GM19193 (cell line): ENCODE measurements around the gene KIF2B.

Experiments
- POLR2A ChIP-seq: IDR thresholded peaks from 4 replicates; pipeline ENCODE4 v1.6.1; 2011; ENCODE audit not compliant: insufficient read depth, insufficient read length; ENCODE audit errors: extremely low read depth

Gene KIF2B, protein sequence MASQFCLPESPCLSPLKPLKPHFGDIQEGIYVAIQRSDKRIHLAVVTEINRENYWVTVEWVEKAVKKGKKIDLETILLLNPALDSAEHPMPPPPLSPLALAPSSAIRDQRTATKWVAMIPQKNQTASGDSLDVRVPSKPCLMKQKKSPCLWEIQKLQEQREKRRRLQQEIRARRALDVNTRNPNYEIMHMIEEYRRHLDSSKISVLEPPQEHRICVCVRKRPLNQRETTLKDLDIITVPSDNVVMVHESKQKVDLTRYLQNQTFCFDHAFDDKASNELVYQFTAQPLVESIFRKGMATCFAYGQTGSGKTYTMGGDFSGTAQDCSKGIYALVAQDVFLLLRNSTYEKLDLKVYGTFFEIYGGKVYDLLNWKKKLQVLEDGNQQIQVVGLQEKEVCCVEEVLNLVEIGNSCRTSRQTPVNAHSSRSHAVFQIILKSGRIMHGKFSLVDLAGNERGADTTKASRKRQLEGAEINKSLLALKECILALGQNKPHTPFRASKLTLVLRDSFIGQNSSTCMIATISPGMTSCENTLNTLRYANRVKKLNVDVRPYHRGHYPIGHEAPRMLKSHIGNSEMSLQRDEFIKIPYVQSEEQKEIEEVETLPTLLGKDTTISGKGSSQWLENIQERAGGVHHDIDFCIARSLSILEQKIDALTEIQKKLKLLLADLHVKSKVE

DNA sequence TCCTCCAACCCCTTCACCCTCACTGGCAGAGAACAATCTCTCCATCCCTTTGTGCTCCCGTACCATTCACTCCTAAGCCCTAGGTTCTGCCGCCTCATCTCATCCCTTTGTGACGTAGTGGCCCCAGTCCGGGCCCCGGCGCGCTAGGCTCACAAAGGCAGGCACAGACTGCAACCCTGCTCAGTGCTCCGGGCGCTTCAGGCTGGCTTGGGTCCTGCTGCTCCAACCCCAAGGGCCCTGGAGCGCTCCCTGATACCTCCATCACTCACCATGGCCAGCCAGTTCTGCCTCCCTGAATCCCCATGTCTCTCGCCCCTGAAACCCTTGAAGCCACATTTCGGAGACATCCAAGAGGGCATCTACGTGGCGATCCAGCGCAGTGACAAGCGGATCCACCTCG, at the start of gene KIF2B:
Gene KIF2B (plus strand): TSS at position 164 of the 400 bp plus-strand sequence. CDS start 107 bp downstream, at position 271.
- TF ChIP-seq POLR2A = no peak

DNA sequence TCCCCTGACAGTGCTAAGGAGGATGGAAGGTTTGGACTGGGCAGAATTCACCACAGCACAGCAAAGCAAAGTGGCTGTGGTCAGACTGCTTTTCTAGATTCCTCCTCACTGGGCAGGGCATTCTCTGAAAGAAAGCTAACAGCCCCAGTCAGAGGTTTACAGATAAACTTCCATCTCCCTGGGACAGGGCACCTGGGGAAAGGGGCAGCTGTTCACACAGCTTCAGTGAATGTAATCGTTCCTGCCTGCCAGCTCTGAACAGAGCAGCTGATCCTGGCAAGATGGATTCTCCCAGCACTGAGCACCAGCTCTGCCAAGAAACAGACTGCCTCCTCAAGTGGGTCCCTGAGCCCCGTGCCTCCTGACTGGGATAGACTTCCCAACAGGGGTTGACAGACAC, 42.4 kb upstream of the KIF2B start:
- no peak for TF ChIP-seq POLR2A

DNA sequence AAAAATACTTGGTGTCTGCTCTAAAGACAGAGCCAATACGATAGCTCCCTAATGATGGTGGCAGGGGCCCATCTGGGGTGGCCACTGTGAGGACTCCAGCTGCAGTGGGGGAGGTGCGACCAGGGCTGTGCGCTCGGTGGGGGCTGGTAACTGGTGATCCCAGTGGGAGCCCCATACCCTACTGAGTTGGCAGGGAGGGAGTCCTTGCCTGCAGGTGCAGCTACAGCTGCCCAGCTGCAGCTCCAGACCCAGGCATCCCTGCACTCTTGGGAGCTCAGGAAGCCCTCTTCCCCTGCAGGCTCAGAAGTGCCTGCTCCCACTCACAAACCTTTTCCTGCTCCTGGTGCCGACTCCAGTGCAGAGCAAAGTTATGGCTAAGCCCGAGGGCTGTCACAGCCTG, 31.2 kb upstream of the KIF2B start:
- no peak for TF ChIP-seq POLR2A

DNA sequence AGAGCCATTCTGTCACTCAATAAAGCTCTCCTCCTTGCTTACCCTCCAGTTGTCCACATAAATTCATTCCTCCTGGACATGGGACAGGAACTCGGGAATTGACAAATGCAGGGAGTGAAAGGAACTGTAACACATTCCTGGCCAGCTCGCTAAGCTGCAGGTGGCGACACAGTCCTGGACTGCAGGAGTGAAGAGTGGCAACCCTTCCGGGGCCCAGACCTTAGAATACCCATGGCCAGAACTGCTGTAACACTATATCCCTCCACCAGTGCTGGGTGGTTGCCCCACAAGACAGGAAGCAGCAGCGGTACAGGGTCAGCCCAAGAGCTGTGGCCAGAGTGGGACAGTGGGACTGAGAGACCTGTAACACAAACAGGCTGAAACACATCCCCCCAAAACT, 30.3 kb upstream of the KIF2B start:
- no peak for TF ChIP-seq POLR2A

DNA sequence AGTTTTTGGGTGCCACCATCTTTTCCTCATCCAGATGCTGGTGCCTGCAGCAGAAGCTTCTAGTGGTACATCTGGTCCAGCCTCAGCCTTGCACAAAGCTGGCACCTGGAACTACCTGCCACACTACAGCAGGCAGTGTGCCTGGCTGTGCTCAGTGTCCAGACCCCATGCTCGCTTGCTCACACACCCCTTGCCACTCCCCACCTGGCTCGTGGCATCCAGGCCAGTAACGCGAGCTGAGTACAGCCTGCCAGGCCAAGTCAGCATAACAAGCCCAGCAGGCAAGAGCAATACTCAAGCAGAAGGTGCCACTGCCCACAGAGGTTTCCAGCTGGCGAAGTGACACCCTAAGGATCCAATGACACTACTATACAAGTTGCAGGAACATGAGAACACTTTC, 29.7 kb upstream of the KIF2B start:
- TF ChIP-seq POLR2A = no peak

DNA sequence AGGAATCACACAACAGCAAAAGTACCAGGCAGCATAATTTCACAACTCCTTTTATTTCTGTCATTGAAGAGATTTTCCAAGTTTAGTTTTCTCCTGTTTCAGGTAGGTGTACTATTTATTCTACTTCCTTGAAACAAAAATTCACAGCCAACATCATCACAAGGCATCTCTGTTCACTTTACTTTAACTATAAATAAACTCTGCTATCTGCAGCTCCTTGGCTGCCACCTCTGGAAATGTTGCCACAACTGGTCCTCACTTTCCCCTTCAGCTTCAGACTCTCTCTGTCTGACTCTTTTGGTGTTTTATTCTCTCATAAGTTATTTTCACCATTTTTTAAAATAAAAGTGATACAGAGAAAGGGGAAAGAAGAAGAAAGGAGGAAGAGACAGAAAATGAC, 27.9 kb upstream of the KIF2B start:
- TF ChIP-seq POLR2A = no peak

DNA sequence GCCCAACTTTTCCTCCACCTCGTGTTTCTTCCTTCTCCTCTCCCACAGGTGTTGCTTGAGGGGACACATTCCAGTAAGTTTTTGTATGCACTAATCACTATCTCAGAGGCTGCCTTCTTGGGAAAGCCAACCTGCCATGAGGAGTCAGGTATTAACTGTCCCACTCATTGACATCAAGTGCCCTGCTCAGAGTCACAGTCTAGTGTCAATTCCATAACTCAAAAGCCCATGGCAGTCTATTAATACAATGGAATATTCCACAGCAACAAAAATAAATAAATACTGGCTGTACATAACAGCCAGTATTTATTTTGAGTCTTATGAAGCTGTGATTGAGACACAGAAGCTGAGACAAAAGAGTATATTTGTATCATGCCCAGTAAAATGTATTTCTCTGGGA, 26.1 kb upstream of the KIF2B start:
- TF ChIP-seq POLR2A = no peak

DNA sequence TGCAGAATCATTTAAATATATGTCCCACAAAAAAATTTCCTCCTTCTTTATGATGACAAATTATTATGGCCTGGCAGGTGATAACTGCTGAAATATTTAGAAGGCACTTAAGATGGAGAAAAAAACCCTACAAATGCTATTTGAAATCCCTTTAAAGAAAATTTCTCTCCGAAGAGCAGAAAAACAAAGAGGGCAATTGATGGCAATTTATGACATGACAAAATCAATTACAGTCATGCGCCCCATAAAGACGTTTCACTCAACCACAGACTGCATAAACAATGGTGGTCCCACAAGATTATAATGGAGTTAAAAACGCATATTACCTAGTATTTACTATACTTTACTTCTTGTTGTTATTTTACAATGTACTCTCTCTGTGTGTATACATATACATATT, 25.2 kb upstream of the KIF2B start:
- TF ChIP-seq POLR2A = no peak

DNA sequence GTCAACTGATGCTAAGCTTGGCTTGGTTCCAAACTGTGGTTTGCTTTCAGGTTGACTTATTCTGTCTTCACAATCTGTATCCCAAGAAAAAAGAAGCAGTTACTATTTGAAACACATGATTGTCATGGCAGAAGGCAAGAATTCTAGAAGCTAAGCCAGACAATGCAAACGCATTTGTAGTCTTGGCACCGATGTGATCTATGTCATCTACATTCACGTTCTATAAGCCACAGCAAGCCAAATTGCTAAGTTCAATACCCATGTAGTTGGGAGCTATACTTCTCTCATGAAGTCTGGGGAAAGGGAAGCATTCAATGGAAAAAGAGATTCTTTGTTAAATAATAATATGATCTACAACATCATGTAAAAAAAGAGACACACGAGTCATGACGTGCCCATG, 18.3 kb upstream of the KIF2B start:
- TF ChIP-seq POLR2A = no peak

DNA sequence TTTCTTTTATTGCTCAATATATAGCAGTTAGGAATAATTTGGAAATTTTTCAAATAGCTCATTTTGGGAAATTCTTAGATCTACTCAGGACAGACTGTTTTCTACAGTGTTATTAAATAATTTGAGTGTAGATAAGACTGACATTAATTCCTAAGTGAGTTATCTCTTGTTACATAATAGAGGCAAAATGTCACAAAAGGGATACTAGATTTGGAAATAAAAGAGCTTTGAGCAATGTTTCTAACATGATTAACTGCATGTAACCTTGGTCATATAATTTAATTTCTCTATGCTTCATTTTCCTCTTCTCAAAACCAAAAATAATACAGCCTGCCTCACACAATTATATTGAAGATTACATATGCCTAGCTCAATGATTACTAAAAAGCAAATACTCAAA, 16.3 kb upstream of the KIF2B start:
- no peak for TF ChIP-seq POLR2A

DNA sequence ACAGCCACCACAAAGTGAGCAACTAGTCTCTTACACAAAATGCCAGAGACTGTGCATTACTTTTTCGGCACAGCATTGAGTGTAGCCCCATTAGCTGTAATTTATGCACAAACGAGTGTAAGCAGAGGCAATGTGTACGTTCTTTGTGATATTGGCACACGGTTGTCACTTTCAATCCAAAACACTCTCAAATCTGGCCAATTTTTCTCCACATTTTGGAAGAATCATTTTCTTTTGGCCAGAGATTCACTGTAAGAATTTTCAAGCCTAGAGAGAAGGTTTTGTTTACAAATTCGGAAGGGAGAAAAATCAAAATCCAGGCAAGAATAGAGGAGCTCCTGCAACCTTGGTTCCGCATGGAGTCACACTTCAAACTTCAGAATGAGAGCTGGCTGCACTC, 15.4 kb upstream of the KIF2B start:
- no peak for TF ChIP-seq POLR2A

DNA sequence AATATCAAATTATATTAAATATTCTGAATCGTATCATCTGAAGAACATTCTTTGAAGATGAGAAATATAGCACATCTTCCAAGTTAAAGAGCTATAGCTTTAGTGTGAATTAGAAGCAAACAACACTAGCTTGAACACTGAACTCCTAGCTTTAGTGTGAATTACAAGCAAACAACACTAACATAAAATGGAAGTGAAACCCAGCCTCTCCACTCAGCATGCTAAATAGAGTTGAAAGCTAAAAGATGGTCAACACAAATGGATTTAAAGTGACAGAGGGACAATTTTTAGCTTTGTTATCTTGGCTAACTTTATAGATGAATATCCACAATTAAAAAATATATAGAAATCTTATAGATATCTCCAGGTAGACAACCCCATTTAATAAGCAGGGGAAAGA, 4.5 kb upstream of the KIF2B start:
- TF ChIP-seq POLR2A = no peak

DNA sequence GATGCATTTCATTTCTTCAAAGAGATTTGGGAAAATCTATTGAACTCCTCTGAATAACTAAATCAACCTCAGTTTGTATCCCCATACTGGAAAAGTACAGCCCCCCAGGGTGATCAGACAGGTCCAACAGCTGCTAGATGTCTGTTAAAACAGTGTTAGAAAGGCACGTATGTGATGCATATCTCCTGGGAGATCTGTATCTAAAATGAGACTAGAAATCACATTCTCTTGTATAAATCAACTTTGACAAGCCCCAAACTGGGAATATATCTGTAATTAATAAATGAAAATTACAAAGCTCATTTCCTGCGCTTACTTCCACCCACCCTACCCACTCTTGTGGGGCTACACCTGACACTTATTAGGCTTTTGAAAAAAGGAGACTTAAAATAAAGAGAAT, 3.8 kb upstream of the KIF2B start:
- TF ChIP-seq POLR2A = no peak

DNA sequence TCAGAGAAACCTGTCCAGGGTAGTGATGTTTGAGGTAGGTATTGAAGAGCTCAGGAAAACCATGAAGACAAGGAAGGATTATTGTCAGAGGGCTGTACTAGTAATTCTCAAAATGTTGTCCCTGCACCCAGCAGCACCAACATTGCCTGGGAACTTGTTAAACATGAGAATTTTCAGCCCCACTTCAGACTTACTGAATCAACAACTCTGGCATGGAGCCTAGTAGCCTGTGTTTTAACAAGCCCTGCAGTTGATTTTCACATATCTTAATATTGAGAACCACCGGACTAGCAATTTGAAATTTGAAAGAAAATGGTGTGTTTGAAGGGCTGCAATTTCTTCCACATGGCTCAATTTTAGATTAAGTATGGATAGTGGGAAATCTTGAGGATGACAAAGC, 2.8 kb upstream of the KIF2B start:
- TF ChIP-seq POLR2A = no peak

DNA sequence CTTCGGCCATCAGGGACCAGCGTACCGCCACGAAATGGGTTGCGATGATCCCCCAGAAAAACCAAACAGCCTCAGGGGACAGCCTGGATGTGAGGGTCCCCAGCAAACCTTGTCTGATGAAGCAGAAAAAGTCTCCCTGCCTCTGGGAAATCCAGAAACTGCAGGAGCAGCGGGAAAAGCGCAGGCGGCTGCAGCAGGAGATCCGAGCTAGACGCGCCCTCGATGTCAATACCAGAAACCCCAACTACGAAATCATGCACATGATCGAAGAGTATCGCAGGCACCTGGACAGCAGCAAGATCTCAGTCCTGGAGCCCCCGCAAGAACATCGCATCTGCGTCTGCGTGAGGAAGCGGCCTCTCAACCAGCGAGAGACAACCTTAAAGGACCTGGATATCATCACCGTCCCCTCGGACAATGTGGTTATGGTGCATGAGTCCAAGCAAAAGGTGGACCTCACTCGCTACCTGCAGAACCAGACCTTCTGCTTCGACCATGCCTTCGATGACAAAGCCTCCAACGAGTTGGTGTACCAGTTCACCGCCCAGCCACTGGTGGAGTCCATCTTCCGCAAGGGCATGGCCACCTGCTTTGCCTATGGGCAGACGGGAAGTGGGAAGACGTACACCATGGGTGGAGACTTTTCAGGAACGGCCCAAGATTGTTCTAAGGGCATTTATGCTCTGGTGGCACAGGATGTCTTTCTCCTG, 769 bp downstream of the KIF2B start:
- no peak for TF ChIP-seq POLR2A

DNA sequence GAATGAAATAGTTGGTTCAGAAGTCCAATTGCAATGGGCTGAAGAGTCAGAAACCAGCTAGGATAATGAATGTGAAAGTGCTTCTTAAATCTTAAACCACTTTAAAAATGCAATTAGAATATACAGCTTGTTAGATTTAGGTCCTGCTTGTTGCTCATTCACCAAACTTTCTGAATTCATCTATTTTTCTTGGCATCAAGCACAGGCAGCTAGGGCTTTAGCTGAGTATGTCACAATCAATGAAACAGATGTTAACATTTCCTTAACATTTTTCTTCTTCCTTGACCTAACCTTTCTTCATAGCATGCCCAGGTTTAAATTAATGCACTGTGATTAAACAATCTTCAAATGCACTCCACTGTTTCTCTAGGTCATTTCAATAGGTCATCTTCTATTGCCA, 14.4 kb downstream of the KIF2B start:
- TF ChIP-seq POLR2A = no peak
